Activated CD8-positive, alpha-beta memory T cell treated with anti-CD3 and anti-CD28 coated beads for 1 hour (primary cell): ENCODE data around the gene IL1R1.

Experiments
- DNase-seq, 2 donors: peaks; one replicate each; pipeline ENCODE4 v3.0.0-alpha.2; 2020; ENCODE audit warnings: low read depth in 1 of 2; ENCODE audit errors: extremely low read depth in 1 of 2

IL1R1 gene

GRCh38 chr2:102194609-102195268 lies 52.2 kb downstream of the IL1R1 start:
- no peak for DNase-seq

- no peak for DNase-seq
These were observed 55.0 kb downstream of the IL1R1 start for GRCh38 chr2:102197389-102198137.

GRCh38 chr2:102200539-102200938 lies 58.0 kb downstream of the IL1R1 start:
- no peak for DNase-seq

GRCh38 chr2:102204638-102205037 lies 62.1 kb downstream of the IL1R1 start:
- DNase-seq = no peak

- no peak for DNase-seq
These were observed 64.3 kb downstream of the IL1R1 start for GRCh38 chr2:102206666-102207341.

- no peak for DNase-seq
These were observed 66.2 kb downstream of the IL1R1 start for GRCh38 chr2:102208774-102209173.

GRCh38 chr2:102209474-102209873 lies 66.9 kb downstream of the IL1R1 start:
- DNase-seq = no peak

GRCh38 chr2:102217032-102217431 lies 74.5 kb downstream of the IL1R1 start:
- no peak for DNase-seq

GRCh38 chr2:102224824-102225739 lies 82.5 kb downstream of the IL1R1 start:
- DNase-seq = no peak

GRCh38 chr2:102226171-102226570 lies 83.6 kb downstream of the IL1R1 start:
- DNase-seq = no peak

- no peak for DNase-seq
These were observed 84.3 kb downstream of the IL1R1 start for GRCh38 chr2:102226612-102227391.

GRCh38 chr2:102229141-102229769 lies 86.7 kb downstream of the IL1R1 start:
- no peak for DNase-seq
